HG03571 (cell line): ENCODE data around the gene UPK3BL1.
"Not testable (repeated sequence)": the region's sequence is repeated elsewhere in the genome, so short reads cannot be mapped to it uniquely, and the experiment has no call there.

ENCODE experiments used
- ATAC-seq: cut with Tn5 transposase; IDR thresholded peaks from one replicate; pipeline ENCODE4 v1.9.1; 2021; ENCODE audit not compliant: unreplicated experiment

UPK3BL1 gene

DNA sequence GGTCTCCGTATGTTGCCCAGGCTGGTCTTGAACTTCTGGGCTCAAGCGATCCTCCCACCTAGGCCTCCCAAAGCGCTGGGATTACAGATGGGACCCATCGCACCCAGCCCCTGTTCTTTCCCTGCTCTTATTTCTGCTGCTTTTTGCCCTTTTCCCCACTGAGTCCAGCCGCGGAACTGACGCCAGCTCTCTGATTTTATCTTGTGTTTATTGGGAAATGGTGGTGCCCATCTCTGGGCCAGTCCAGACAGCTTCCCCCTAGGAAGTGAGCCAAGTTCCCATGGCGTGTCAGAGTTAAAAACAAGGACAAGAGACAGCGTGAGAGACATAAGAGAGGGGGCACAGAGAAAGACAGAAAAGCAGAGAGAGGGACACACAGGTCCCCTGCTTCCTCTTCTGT is 12.0 kb downstream of the UPK3BL1 start:
- ATAC-seq = not testable (repeated sequence)

DNA sequence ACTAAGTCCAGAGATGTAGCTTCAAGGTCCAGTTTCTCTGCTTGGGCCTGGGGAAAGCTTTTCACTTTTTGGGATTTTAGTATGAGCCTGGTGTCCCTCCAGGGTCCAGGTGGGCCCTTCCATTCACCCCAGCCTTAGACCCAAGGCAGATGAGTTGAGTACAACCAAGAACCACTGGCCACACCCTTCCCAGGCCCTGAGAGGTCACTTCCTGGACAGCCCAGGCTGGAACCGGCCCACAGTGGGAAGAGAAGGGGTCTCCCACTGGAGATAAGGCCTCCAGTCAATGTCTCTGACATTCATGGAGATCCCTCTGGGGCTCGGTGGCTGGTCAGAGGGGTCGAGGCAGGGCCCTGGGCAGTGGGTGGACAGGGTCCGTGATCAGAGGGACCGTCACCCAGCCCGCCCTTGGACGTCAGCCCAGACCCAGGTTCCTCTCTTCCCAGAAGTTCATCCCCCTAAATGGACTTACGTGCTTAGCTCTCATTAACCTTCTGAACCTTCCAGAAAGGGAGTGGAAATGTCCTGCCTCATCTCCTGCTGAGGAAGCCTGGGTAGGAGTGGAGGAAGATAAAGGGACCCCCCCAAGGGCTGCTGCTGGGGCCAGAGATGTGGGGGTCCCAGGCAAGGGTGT is 15.2 kb downstream of the UPK3BL1 start:
- ATAC-seq = not testable (repeated sequence)

DNA sequence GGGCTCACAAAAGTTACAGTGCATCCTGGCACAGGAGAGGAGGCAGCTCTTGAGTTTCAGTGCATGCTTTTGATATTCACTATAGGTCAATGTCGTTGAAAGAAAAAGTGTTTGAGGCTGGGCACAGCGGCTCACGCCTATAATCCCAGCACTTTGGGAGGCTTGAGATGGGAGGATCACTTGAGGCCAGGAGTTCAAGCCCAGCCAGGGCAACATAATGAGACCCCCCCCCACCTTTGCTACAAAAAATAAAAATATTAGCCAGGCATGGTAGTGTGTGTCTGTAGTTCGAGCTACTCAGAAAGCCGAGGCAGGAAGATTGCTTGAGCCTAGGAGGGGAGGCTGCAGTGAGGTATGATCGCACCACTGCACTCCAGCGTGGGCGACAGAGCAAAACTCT is 24.5 kb downstream of the UPK3BL1 start:
- not testable (repeated sequence) for ATAC-seq

DNA sequence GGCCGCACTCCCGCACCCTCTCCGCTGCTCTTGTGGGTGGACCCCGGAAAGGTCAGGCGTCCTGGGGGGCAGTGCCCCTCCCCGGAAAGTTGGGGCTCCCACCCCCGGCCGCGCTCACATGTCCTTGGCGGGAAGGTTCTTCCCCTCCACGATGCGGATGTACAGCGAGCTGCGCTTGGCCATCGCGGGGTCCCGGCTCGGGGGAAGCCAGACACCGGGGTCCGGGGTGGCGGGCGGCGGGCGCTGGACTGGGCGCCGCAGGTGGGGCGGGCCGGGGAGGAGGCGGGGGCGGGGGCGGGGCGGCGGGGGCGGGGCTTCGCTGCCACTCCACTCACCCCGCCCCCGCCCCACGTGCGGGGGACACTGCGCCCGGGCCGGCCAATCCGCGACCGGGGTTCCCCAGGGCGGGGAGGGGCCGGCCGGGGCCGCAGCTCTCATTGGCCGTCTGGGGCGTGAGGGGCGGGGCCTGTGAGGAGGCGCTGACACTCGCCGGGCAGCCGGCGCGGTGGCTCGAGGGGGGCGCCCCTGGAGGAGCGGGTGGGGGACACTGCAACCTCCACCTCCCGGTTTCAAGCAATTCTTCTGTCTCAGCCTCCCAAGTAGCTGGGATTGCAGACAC is 26.0 kb downstream of the UPK3BL1 start, which contains the start of gene RASA4:
Gene RASA4, minus strand, starts transcription at position 250 of the 619 bp plus-strand sequence. Its CDS starts 67 bp downstream, at position 183.
- ATAC-seq = peak; percentile 70

DNA sequence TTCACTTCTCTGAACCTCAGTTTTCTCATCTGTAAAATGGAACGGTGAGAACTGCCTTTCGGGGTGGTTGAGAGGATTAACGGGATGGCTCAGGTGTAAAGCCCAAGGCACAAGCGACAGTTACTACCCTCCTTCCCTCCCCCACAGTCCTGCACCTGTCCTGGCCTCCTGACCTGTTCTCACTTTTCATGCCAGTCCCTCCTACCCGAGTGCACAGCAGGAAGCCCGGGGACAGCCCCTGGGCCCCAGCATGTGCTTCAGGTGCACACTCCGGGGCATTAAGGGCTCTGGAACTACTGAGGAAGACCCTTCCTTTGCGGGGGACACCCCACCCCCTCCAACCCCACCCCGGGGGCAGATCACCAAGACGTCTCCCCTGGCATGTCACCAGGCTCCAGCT is 26.7 kb downstream of the UPK3BL1 start:
- not testable (repeated sequence) for ATAC-seq

DNA sequence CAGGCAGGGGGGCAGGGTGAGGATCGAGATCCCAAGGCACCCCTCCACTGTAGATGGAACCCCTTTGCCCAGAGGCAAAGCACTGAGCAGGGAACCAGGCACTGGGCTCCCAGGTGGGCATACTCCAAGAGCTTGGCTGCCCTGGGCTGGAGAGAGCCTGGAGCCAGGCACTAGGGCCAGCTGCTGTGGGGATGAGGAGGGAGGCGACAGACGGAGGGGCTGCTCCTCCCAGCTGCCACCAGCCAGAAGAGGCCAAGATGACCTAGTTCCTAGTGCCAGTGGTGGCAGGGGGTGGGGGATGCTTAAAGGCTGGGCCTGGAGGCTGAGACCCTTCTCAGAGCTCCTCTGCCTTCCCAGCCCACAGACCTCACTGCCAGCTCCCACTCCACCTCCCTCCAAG is 27.7 kb downstream of the UPK3BL1 start:
- ATAC-seq = not testable (repeated sequence)

DNA sequence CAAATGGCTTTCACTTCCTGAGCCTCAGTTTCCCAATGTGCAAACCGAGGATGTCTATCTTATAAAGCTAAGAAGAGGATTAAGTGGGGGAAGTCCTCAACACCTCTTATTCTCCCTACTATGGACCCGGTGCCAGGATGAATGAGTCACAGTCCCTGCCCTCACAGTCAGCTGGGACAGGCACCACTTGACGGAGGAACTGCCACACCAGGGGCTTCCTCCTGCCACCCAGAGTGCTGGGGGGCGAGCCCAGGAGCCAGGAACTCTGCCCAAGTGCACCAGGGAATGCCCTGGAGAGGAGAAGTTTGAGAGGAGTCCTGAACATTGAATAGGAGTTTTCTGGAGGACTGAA is 28.3 kb downstream of the UPK3BL1 start:
- ATAC-seq = peak; percentile 13

DNA sequence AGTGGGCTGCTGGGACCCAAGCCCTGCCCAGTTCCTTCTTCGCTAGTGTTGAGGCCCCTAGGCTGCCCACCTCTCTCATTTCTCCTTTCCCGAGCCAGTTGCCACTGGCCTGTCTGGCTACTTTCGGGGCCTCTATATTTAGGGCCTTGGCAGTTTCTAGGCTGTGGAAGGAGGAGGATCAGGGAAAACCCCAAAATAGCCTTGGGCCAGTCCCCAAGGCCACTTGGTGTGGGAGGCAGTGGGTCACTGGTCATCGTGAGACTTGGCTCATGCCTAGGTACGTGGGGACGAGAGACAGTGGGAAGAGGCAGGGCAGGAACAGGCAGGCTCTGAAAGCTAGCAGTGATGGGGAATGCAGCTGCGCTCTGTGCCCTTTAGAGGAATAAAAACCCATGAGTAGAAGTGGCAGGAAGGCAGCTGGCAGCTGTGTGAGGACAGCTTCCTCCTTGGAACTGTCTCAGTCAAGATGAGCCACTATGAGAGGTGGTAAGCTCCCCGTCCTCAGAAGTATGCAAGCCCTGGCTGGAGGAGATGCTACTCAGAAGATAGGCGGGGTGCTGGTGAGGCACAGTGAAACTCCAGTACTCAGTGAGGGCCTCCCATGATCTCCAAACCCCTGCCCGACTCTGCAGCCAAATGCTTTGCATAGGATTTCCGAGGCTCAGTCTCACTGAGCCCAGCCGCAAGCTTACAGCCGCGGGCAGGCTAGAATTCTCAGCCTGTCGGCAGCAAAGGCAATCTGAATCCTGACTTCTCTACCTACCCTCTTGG is 28.8 kb downstream of the UPK3BL1 start:
- ATAC-seq = peak; percentile 58

DNA sequence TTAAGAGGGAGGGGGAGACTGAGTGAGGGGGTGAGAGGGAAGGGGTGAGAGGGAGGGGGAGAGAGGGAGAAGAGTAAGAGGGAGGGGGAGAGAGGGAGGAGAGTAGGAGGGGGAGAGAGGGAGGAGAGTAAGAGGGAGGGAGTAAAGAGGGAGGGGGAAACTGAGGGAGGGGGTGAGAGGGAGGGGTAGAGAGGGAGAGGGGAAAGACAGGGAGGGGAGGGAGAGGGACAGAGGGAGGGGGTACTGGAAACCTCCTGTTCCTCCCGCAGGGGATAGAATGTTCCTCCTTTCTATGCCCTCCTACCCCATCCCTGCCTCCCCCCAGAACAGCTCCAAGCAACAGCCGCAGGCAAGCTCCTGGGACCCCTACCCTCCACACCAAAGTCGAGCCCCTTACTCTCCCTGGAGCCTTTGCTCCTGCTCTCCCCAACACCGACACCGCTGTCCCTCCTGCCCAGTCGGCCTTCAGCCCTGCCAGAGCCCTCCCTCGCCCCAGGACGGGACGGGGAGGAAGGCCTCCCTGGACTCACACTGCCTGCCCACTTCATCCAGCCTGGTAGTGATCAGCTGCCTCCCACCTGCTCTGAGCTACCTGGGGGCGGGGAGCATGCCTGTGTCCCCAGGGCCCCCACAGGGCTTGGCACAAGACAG is 30.8 kb downstream of the UPK3BL1 start:
- ATAC-seq = not testable (repeated sequence)

DNA sequence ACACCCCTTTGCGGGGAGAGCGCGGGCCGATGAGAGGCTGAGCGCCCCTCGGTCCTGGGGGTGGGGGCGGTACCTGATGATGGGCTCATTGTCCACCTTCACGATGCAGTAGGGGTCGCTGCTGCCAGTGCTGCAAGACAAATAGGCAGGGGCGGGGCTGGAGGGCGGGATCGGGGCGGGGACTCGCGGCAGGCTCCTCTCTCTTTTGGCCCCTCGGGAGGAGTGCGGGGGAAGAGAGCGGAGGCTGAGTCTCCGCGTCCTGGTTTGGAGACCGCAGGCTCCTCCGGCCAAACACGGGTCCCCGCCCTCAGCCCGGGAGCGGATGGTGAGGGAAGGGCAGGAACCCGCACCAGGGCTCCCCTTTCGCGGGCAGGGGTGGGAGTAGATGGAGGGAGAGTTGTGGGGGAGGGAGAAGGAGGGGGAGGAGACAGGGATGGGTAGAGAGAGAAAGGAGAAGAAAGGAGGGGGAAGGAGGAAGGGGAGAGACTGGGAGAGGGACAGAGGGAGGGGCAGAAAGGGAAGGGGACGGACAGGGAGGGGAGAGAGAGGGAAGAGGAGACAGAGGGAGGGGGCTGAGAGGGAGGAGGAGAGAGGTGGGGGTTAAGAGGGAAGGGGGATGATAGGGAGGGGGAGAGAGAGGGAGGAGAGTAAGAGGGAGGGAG is 31.4 kb downstream of the UPK3BL1 start:
- ATAC-seq = peak; percentile 37

DNA sequence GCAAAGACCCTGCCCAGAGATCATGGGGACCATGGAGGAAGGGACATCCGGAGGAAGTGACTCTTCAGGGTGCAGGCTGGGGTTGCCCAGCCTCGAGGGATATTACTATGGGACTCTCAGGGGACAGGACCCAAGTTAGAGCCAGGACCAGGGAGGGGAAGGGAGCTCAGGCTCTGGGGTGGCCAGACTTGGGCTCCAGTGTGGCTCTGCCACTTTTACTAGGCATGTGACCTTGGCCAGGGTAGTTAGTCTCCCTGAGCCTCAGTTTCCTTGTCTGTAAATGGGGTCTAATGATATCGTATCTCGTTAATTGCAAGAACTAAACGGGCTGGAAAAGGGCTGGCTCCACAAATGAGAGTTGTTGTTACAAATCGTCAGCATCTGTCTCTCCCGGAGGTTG is 32.1 kb downstream of the UPK3BL1 start:
- not testable (repeated sequence) for ATAC-seq

DNA sequence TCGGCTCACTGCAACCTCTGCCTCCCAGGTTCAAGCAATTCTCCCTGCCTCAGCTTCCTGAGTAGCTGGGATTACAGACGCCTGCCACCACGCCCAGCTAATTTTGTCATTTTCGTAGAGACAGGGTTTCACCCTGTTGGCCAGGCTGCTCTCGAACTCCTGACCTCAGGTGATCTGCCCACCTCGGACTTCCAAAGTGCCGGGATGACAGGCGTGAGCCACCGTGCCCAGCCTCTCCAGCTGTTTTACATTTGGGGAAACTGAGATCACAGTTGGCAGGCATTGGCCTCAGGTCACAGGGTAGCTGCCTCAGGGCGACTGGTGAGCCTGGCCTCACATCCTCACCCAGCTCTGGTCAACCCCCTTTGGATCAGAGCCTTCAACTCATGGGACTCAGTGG is 32.9 kb downstream of the UPK3BL1 start:
- ATAC-seq = not testable (repeated sequence)

DNA sequence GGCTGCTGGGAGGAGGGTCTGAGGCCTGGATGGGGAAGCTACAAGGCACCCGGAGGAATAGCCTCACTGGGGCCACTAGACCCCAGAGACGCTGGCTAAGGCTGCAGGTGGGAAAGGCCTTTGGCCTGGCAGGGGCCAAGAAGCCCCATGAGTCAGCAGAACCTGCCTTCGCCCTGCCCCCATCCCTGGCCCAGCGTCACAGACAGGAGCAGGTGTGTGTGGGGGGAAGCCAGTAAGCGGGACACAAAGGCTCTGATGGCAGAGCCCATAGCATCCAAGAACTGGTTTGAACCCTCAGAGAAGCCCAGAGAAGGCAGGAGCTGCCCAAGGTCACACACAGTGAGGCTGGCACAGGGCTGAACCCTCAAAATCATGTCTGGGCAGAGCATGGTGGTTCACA is 35.7 kb downstream of the UPK3BL1 start:
- ATAC-seq = not testable (repeated sequence)

DNA sequence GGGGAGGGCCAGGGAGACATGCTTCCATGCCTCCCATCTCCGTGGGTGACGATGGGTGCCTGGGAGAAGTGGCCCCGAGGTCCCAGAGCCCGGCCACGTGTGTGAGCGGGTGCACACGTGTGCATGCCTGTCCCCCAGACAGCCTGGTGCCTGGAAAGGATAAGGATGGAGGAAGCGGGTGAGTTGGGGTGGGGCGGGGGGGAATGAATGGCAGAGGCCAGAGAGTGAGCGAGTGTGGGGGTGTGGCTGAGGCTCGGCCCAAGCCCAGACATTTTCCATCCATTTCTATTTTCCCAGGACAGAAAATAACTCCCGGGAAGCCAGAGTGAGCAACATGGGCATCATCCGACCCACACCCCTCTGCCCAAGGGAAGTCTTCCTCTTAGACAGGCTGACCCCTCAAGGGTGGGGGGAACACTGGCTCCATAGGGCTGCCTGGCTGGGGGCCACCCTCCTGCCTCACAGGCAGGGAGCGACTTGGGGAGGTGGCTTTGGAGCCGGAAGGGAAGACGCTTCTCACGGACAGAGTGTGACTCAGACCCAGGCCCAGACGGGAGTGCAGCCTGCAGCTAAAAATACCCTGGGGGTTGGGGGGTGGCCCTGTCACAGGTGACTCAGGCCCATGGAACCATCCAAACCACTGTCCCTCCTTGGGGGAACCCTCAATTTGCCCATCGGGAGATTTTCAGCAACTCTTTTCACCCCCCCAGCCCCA is 38.0 kb downstream of the UPK3BL1 start:
- not testable (repeated sequence) for ATAC-seq

DNA sequence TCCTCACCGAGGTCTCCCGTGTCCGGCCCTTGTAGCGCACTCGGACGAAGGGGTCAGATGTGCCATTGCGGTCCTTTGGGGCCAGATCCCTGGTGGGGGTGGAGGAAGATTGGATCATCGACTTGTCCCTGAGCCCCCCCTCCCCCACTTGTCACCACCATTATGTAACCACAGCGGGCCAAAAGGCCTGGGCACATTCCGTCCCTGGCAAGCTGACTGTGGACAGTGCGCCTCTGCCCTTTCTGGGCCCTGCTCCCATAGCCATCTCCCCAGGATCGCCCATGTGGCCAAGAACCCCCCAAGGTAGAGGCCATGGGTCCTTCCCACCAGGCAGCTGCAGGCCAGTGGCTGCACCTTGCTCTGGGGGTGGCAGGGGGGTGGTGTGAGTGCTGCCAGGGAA is 40.3 kb downstream of the UPK3BL1 start:
- not testable (repeated sequence) for ATAC-seq

DNA sequence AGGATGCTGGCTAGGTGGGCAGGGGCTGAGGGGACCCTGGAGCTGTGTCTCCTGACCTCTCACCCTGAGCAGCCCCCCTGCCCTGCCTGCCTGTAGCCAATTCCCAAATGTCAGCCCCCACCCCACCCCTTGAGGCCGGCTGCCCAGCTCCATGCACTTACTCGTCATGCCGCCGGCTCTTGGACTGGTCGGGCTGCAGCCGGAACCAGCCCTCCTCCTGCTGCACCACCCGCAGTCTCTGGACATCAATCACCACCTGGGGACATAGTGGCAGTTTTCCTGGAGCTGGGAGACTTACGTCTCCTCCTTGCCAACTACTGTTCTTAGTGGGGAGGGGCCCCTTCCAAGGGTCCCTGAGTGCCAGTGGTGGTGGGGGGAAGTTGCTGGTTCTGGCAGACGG is 42.9 kb downstream of the UPK3BL1 start:
- ATAC-seq = not testable (repeated sequence)

DNA sequence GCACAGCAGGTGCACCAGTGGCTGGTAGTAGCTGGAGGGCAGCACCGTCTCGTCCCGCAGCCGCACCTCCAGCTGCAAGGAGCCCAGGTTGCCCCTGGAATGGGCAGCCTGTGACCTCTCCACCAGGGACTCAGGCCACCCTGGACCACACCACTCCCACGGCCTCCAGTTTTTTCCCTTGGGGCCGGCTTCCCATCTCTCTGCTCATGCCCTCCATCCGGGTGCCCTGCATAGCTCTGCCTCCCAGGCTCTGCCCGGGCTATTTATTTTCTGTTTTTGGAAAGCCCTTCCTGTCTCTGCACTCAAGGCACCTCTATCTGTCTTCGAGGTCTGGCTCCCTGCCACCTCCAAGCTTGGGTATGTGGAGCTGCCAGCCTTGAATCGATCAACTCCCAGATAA is 46.6 kb downstream of the UPK3BL1 start:
- not testable (repeated sequence) for ATAC-seq

DNA sequence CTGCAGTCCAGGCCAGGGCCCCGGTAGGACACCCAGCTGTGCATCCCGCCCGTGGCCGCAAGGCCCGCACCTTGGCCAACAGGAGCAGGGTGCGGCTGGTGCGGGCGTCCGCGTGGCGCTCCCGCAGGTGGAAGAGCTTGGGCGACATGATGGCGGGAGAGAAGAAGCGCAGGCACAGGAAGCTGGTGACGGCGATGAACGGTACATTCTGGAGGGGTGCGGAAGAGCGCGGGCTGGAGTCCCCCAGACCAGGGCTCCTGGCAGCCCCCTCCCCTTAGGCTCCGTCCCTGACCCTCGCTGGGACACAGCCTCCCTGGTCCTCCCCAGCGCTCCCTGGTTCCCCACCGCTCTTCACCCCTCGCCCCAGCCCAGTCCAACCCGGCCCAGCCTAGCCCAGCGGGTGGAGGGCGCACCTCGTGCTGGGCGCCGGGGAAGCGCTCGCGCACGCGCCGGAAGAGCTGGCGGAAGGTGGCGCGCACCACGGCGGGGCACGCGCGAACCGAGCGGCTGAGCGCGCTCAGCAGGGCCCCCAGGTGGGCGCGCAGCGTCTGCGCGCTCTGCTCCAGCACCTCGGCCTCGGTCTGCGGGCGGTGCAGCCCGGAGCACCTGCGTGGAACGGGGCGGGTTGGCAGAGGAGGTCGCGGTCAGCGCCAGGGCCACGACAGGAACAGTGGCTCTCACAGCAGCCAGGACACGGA is 48.8 kb downstream of the UPK3BL1 start:
- ATAC-seq = peak; percentile 56

DNA sequence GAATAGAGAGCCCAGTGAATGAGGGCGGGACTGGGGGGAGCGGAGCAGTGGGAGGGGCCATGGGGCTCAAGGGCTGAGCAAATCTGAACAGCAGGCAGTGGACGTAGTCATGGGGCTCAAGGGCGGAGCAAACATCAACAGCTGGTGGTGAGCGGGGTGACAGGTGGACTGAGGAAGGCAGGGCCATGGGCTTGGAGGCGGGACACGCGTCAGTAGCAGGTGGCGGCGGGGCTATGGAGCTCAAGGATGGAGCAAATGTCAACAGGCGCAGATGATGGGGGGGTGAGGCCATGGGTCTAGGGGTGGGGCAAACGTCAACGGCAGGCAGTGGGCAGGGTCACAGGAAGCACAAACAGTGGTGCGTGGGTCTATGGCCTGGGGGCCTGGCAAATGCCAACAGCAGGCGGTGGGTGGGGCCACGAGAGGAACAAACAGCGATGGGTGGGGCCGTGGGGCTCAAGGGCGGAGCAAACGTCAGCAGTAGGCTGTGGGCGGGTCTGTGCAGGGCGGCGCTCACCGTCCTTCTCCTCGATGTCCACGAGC is 50.0 kb downstream of the UPK3BL1 start:
- ATAC-seq = peak; percentile 44
